GM19328 (cell line): ENCODE measurements around the gene BRSK2.

Source experiments
- ATAC-seq: cut with Tn5 transposase; IDR thresholded peaks from one replicate; pipeline ENCODE4 v1.9.1; 2021; ENCODE audit warnings: mild to moderate bottlenecking, moderate library complexity; ENCODE audit not compliant: unreplicated experiment

The BRSK2 gene

DNA sequence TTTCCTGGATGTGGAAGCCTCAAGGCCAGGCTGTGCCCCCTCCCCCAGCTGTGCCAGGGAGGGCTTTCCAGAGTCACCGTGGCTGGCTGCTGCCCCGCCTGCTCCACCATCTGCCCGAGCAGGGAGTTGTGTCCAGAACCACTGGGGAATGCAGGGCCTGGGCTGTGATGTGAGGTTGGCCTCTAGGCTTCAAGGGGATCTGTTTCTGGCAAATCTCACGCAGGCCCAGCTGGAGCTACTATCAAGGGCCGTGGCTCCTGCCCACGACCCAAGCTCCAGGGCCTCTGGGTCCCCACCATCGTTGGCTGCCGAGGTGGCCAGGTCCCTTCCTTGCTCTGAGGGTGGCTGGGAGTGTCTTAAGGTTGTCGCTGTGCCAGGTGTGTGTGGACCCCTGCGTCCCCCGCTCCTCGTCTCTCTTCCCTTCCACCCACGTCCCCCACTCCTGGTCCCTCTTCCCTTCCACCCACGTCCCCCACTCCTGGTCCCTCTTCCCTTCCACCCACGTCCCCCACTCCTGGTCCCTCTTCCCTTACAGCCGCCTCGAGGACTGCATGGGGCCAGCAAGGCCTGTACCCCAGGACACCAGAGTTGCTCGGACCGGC is 6.1 kb downstream of the BRSK2 start:
- ATAC-seq: no peak

DNA sequence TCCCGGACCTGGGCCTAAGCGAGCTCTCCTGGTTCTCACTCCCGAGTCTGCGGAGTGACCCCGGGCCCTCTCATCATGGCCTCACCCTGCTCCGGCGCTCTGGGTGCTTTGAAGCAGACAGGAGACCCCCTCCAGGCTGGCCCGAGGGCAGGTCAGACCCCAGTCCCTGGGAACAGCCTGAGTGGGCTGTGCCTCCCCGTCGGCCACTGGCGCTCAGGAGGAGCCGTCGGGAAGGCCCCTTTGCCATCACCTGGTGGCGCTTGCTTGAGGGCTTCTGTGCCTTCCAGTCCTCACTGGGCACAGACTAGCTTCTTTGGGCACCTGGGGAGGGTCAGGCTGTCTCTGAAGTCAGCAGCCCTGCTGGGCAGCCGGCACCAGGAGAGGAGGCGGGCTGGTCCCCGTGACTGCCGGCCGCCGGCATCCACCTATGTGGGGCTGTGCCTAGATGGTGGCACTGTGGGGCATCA is 6.7 kb downstream of the BRSK2 start:
- no peak for ATAC-seq

DNA sequence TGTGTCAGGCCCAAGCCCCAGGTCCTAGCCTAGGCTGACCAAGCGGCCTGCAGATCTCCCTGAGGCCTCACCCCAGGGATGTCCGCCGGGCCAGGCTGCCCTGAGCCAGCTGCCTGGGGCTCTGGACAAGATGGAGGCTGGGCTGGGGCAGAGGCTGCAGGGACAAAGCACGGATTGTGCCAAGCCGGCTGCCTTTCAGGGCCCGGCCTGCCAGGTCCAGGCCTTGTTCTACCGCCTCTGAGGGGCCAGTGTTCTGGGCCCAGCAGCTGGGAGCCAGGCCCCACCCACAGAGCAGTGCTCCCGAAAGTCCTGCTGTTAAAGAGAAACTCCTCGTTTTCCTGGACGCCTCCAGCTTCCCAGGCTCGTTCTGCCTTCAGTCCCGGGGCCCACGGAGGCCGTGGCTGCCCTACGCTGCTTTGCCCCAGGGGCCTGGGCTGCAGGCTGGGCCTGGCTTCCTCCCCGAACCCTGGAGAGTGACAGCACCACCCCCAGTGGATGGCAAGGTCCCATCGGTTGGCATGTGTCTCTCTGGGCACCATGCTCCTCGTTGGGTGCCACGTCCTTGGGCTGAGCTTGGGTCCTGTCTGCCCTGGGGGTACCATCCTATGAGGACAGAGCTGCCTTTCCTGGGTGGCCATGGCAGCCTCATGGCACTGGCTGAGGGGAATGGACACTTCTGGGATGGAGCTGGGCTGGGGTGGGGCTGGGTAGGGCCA is 7.6 kb downstream of the BRSK2 start:
- no peak for ATAC-seq

DNA sequence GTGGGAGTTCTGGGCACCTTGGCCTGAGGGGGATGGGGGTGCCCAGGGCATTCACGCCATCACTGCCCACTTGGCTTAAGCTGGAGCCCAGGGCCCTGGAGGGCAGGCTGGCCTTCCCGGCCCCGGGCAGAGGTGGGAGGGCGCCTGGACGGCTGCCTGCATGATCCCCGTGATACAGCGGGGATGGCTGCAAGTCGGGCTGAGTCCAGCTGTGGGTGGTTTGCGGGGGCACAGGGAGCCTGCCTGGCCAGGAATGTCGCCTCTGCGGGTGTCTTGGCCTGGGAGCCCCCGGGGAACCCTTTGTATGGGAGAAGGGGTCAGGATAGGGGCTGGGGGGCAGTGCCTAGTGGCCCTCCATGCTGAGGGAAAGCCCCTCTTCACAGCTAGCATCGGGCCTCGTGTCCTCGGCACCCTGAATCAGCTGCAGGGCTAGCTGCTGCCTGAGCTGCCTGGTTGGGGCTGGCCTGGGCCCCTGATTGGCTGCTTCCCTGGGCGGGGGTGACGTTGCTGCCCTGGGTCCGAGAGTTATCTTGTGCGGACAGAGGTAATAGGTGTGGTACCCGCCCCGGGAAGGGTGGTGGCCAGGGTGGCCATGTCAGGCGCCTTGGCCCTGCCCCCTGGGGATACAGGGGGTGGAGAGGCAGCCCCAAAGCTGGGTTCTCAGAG is 8.3 kb downstream of the BRSK2 start:
- no peak for ATAC-seq

DNA sequence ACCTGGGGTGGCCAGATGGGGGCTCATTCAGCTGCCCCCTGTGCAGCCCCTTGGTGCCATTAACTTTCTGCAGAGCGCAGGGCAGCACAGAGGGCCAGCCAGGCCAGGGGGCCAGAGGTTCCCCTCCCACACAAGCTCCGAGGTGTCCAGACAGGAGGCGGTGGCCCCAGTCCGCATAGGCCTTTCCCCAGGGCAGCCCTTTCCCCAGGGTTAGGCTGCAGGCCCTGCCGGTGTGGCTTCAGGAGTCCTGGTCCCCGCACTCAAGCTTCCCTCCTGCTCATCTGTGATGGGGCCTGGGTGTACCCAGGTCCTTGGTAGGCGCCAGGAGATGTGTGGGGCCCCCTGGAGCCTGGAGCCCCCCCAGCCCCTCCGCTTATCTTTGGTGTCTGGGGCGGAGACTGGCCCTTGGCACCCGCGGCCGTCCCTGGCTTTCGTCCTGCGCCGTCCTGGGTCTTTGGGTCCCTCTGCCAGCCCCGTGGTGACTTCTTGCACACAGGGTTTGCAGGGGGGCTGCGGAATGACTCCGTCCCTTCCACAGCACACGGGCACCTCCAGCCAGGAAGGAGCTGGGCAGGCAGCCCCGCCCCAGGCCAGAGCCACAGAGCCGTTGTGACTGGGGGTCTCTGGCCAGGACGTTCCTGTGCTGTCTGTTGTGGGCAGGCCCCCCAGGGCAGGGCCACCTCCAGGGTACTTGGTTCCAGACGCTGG is 8.9 kb downstream of the BRSK2 start:
- no peak for ATAC-seq

DNA sequence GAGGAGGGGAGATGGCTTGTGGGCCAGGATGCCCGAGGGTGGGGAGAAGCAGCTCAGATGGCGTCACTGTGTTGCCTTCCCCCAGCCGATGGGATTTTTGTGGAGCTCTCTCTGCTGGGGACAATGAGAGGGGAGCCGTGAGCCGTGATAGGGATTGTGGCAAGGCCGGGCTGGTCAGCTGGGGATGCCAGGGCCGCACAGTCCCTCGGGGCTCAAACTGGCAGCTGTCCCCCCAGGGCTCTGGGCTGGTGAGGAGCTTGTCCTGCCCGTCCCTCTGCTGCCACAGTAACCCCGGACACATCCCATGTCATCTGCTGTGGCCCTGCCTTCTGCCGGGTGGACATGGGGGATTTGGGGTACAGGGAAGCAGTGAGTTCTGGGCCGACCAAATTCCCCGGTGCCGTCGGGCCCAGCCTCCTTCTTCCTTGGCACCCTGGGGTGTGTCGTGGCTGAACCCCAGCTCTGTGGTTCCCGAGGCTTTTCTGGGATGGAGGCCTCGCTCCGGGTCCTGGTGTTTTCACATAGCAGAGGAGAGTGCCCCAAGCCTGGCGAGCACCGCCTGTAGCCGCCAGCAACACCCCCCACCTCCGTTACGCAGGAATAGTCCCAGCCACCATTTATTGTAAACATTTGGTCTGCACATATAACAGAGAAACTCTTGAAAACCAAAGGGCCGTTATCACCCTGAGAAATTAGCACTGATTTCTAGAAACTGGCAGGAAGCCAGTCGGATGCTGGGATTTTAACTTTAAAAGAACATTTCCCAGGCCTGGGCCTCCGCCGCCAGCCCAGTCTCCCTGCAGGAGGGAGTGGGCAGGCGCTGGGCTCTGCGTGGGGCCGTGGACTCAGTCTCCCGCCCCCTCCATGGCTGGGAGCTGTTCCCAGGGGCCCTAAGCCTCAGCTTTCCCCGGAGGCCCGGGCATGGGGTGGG is 9.9 kb downstream of the BRSK2 start:
- ATAC-seq: no peak

DNA sequence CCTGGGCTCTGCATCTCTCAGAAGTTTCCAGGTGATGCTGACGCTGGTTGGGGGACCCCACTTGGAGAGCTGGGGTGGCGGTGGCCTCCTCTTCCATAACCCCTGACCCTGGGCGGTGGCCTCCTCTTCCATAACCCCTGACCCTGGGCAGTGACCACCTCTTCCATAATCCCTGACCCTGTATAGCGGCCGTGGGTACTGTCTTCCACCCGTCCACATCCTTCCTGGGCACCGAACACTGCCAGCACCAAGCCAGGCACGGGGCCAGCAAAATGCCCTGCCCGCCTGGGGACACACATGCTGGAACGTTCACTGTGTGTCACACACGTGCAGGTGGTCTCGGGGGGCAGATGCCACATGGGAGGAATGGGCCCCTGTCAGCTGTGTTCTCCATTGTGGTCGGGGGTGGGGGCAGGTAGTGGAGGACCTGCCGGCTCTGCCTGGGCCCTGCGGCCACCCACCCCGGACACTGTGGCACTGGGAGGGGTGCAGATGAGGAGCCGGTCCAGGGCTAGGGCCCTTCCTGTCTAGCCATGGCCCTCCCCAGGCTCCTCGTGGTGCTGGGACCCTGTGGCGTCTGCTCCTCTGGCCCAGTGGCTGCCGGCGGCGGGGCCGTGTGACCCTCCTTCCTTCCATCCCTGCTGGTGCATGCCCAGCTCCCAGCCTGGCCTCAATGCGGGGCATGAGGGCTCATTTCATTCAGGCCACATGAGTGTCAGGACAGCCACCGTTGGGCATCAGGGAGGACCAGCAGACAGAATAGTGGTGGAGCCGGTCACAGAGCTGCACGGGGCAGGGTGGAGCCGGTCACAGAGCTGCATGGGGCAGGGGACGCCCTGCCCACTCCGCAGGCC is 10.8 kb downstream of the BRSK2 start:
- no peak for ATAC-seq

DNA sequence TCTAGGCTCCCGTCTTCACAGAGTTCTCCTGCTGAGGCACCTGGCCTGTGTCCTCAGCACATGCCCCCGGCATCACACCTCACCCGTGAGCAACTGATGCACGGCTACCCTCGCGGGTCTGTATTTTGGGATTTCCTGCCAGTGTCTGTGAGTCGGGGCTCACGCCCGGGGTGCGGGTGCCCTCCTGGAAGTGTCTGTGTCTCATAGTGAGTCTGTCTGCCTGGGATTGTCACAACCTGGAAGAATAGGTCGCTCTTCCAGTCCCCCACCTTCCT is 11.4 kb downstream of the BRSK2 start:
- no peak for ATAC-seq

DNA sequence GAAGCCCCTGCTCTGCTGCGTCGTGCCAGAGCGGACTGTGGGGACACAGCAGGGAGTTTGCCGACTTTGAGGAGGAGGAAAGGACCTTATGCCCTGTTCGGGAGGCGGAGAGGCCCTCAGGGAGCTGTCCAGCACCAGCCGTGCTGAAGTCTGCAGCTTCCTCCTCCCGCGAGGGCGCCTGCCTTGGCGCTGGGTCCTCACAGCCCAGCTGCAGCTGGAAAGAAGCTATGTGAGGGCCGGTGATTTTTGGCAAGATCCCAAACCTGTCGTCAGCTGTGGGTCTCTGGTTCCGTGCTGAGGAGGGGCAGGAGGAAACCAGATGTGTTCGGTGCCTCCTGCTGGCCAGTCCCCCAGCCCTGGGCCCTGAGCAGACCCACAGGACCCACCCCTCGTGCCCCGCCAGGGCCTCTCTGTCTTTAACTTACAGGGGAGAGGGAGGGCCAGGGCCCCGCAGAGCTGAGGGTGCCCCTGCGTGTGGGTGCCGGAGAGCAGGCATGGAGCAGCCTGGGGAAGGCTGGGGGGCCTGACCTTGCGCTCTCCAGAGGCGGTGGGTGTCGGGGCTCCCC is 12.0 kb downstream of the BRSK2 start:
- no peak for ATAC-seq

DNA sequence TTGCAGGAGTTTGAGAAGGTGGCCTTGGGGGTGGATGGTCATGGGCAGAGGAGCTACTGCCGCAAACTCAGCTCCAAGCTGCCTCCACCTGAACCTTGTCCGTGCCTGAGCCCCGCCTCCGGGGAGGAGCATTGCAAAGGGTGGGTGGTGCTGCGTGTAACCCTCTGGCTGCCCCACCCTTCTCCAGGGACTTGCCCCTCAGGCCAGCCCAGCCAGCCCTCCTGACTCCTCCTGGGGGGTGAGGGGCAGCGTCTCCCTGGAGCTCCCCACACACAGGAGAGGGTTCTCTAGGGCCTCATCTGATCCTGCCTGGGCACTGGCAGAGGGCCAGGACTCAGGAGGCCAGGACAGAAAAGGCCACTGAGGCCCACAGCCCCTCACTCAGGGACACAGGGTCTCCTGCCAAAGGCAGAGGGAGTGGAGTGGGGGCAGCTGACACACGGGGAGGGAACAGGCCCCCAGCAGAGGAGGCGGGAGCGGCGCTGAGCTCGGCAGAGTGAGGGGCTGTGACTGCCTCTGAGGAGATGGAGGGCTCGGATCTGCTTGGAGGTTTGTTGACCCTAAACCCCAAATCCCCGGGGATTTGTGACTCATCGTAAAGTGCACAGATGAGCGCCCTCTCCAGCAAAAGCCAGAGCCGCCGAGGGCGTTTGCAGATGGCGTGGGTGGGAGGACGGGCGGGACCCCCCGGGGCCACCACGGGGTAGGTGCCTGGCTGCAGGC is 12.8 kb downstream of the BRSK2 start:
- ATAC-seq: no peak

DNA sequence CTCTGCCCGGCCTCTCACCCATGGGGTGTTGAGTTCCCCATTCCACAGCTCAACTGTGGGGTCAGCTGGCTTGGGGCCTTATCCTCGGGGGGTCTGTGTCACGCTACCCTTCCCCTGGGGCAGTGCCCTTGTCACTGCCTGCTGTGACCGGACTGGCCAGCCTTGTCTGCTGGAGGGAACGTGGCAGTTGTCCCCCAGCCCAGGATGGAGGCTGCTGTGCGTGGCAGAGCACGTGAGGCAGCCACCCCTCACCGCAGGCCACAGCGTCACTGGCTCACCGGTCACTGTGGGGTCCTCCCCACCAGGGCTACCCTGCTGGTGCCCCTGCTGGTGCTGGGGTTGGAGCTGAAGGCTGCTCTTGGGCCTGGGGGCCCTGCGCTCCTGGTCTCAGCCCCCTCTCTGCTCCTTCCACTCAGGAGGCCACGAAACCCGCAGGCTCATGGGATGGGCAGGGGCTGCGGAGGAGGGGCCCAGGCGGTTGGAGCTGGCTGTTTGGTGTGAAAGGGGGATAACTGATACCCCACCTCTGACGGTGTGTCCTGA is 13.4 kb downstream of the BRSK2 start:
- no peak for ATAC-seq

DNA sequence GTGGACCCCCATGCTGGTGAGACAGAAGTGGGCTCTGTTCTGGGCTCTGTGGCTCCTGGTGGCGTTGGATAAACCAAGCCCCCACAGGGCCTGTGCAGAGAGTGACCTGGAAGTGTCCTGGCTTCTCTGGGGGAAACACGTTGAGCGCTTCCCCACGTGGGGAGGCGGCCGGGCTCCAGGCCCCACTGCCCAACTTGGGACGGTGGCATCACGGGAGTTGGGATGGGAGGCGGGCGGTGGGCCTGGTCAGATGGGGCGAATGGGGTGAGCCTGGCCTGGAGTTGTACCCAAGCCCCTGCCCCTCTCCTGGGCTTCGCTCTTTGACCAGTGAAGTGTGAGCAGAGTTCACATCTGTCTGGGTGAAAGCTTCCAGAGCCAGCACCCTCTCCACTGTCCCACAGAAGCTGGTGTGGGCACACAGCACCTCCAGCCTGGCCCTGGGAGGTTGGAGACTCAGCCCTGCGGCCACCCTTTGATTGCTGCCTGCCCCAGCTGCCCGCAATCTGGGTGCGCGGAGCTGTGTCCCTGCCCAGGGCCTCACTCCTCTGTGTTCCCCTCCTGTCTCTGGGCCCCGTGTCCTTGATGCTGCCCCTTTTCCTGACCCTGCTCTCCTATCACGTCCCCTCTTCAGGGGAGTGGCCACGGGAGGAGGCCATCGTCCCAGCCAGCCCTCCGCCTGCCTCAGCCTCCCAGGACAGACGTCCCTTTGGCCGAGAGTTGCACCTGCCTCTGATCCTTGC is 14.2 kb downstream of the BRSK2 start:
- no peak for ATAC-seq

DNA sequence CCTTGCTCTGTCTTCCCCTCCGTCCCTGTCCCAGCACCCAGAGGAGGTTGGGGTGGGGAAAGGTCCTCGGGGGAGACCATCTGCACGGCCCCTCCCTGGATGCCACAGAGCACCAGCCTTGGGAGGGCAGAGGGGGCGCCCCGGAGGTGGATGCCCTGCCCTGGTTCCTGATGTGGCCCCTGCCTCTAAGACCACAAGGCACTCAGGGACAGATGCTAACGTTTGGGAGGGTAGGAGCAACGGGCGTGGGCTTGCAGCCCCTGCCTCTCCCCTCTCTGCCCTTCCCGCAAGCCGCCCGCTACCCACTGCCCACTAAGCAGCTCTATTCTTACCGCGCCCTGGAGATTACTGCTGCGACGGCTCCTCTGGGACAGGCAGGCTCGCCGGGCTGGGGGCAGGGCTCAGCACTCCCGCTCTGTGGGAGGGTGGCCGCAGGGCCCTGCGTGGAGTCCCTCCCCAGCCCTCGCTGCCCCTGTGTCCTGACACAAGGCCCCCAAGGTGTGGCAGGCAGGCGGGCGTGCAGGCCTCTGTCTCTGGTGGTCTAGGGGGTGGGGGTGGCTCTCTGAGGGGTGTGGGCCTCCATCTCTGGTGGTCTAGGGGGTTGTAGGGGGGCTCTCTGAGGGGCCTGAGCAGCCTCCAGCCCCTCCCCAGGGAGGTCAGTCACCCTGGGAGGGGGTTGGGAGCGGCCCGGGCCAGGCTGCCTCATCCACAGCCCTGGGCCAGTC is 14.9 kb downstream of the BRSK2 start:
- no peak for ATAC-seq

DNA sequence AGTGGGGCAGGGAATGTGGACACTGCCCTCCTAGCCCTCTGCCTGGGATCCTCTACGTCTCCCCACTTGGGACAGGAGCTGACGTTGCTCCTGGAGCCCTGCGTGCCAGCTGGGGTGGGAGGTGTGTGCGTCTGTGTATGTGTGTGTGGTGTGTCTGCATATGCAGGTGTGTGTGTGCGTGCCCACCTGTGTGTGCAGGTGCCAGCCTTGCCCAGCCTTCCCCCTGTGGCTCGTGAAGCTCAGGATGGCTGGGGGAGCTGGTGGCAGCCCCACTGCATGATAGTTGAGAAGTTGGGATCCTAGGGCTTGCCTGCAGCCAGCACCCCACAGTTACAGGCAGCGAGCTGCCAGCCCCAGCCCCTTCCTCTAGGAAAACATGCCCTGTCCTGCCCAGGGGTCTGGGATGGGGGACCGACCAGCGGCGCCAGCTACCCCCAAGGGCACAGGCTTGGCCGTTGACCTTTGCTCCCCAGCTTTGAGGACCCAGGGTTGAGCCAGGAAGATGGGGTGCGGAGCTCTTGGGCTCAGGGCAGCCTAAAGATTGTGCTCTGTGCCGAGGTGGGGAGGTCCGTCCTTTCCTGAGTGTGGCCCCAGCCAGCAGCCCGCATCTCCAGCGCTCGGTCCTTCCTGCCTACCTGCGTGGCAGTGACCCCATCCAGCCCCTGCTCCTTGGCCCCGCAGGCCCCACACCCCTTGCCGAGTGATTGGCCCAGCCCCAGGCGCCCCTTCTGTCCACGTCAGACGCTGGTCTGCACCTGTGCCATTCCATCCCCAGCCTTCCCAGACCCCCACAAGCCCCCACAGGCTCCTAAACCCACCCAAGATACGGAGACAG is 15.7 kb downstream of the BRSK2 start:
- ATAC-seq: no peak

DNA sequence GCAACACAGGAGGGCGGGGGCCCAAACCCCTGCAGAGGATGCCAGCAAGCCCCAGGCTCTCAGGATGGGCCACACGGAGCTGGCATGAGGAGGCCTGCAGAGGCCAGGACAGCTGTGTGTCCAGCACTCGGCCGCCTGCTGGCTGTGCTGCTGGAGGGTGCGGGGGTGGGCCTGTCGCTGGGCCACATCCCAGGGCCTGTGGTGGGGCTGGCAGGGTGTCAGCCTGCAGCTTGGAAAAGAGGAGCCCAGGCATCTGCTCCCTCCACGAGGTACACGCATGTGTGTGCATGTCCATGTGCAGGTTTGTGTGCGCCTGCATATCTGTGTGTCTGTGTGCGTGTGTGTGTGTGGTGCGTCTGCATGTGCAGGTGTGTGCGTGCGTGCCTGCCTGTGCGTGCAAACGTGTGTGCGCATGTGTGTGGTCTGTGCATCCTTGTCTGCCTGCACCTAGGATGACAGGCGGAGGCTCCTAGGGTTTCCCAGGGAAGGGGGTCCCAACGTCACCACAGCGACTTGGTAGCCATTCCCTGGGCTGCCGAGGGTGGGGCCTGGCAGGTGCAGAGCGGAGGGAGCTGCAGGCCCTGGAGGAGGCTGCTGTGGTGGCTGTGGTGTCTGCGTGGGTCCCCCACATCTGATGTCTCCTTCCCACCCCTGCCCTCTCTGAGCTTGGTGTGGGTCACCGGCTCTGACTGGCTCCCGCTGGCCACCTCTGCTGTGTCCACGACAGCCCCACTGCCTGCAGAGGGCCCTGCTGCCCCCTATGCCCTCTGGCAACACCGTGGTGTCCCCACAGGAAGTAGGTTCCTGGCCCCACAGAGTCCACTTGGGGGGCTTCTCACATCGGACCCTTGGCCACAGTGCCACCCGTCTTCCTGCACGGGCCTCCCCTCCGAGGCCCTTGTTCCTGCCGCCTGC is 17.1 kb downstream of the BRSK2 start:
- ATAC-seq: no peak
